H9 (cell line): ENCODE results near the gene C20orf96. TPM values are rescaled to one million over a fixed set of nuclear protein-coding genes. Genes with fewer than 3 reads are reported as not detected.

Source experiments
- DNase-seq: peaks from one replicate; pipeline ENCODE4 v3.0.0-alpha.2; 2017
- H2AFZ ChIP-seq: one replicate; pipeline ENCODE4 v1.6.1; 2013; ENCODE audit warnings: mild to moderate bottlenecking, low read length, control low read depth, moderate library complexity
- H2AK5ac ChIP-seq: 2 replicates; pipeline ENCODE4 v1.6.1; 2013; ENCODE audit warnings: low read length, control low read depth, mixed read lengths; ENCODE audit not compliant: insufficient read length
- H2BK120ac ChIP-seq: one replicate; pipeline ENCODE4 v1.6.1; 2013; ENCODE audit warnings: low read depth, mild to moderate bottlenecking, low read length, control low read depth, inconsistent platforms; ENCODE audit not compliant: poor library complexity, severe bottlenecking
- H2BK12ac ChIP-seq: 2 replicates; pipeline ENCODE4 v1.6.1; 2013; ENCODE audit warnings: low read length, control low read depth, mixed read lengths, low read depth; ENCODE audit not compliant: insufficient read length
- H2BK15ac ChIP-seq: 2 replicates; pipeline ENCODE4 v1.6.1; 2013; ENCODE audit warnings: low read depth, low read length, control low read depth
- H2BK20ac ChIP-seq: one replicate; pipeline ENCODE4 v1.6.1; 2013; ENCODE audit warnings: low read depth, mild to moderate bottlenecking, low read length, control low read depth, inconsistent platforms; ENCODE audit not compliant: poor library complexity, severe bottlenecking
- H2BK5ac ChIP-seq: 2 replicates; pipeline ENCODE4 v1.6.1; 2013; ENCODE audit warnings: low read length, control low read depth, mixed read lengths; ENCODE audit not compliant: insufficient read length
- H3K14ac ChIP-seq: 2 replicates; pipeline ENCODE4 v1.6.1; 2013; ENCODE audit warnings: low read length, control low read depth; ENCODE audit not compliant: insufficient read depth
- H3K18ac ChIP-seq: 2 replicates; pipeline ENCODE4 v1.6.1; 2013; ENCODE audit warnings: low read depth, mild to moderate bottlenecking, mixed read lengths, low read length, control low read depth; ENCODE audit not compliant: insufficient read length
- H3K23ac ChIP-seq: 2 replicates; pipeline ENCODE4 v1.6.1; 2013; ENCODE audit warnings: low read length, control low read depth, mixed read lengths, low read depth; ENCODE audit not compliant: insufficient read length
- H3K23me2 ChIP-seq: 2 replicates; pipeline ENCODE4 v1.6.1; 2013; ENCODE audit warnings: low read depth, mild to moderate bottlenecking, mixed read lengths, low read length, control low read depth; ENCODE audit not compliant: insufficient read length, poor library complexity, severe bottlenecking
- H3K27ac ChIP-seq: 2 replicates; pipeline ENCODE4 v1.5.1; 2013; ENCODE audit warnings: low read length, control low read depth, mixed read lengths, low read depth; ENCODE audit not compliant: insufficient read length
- H3K27me3 ChIP-seq: 2 replicates; pipeline ENCODE4 v1.6.1; 2013; ENCODE audit warnings: low read length, control low read depth, inconsistent platforms; ENCODE audit not compliant: insufficient read depth
- H3K4ac ChIP-seq: 2 replicates; pipeline ENCODE4 v1.6.1; 2013; ENCODE audit warnings: low read depth, mild to moderate bottlenecking, control low read depth, inconsistent platforms, low read length, moderate library complexity
- H3K4me1 ChIP-seq: 2 replicates; pipeline ENCODE4 v1.6.1; 2013; ENCODE audit warnings: low read length, control low read depth, inconsistent platforms; ENCODE audit not compliant: insufficient read depth
- H3K4me2 ChIP-seq: 2 replicates; pipeline ENCODE4 v1.6.1; 2013; ENCODE audit warnings: low read length, control low read depth, mixed read lengths; ENCODE audit not compliant: insufficient read length, insufficient read depth
- H3K56ac ChIP-seq: 2 replicates; pipeline ENCODE4 v1.6.1; 2013; ENCODE audit warnings: low read depth, mild to moderate bottlenecking, mixed read lengths, low read length, control low read depth; ENCODE audit not compliant: insufficient read length
- H3K79me1 ChIP-seq: 2 replicates; pipeline ENCODE4 v1.6.1; 2013; ENCODE audit warnings: low read depth, mild to moderate bottlenecking, moderate library complexity, low read length, control low read depth, inconsistent platforms; ENCODE audit not compliant: insufficient read depth, poor library complexity, severe bottlenecking
- H3K79me2 ChIP-seq: 2 replicates; pipeline ENCODE4 v1.6.1; 2013; ENCODE audit warnings: low read length, control low read depth, inconsistent platforms; ENCODE audit not compliant: insufficient read depth
- H3K9ac ChIP-seq: 2 replicates; pipeline ENCODE4 v1.6.1; 2013; ENCODE audit warnings: low read length, control low read depth, mixed read lengths; ENCODE audit not compliant: insufficient read length; ENCODE audit errors: extremely low read depth
- H3K9me3 ChIP-seq: one replicate; pipeline ENCODE4 v1.6.1; 2013; ENCODE audit warnings: low read depth, low read length, inconsistent platforms; ENCODE audit not compliant: control insufficient read depth
- H3T11ph ChIP-seq: one replicate; pipeline ENCODE4 v1.6.1; 2013; ENCODE audit warnings: mild to moderate bottlenecking, low read length, control low read depth, inconsistent platforms
- H4K20me1 ChIP-seq: one replicate; pipeline ENCODE4 v1.6.1; 2013; ENCODE audit not compliant: control insufficient read depth, insufficient read length, insufficient read depth
- H4K5ac ChIP-seq: 2 replicates; pipeline ENCODE4 v1.6.1; 2013; ENCODE audit warnings: low read depth, mild to moderate bottlenecking, mixed read lengths, low read length, control low read depth; ENCODE audit not compliant: insufficient read length
- H4K8ac ChIP-seq: replicated peaks from 2 replicates; pipeline ENCODE4 v1.6.1; 2013; ENCODE audit warnings: low read length, control low read depth, mixed read lengths, low read depth; ENCODE audit not compliant: insufficient read length
- H4K91ac ChIP-seq: 2 replicates; pipeline ENCODE4 v1.6.1; 2013; ENCODE audit warnings: low read depth, mild to moderate bottlenecking, moderate library complexity, mixed read lengths, low read length, control low read depth; ENCODE audit not compliant: insufficient read length
- H3K27ac Mint-ChIP-seq, 3 experiments: 2 replicates in 2 of 3; 3 replicates in 1 of 3; pipeline ENCODE4 v1.8.0; 2020 to 2021; ENCODE audit warnings: mixed read lengths in 3 of 3, mild to moderate bottlenecking in 1 of 3, moderate library complexity in 1 of 3
- H3K27me3 Mint-ChIP-seq: 2 replicates; pipeline ENCODE4 v1.8.0; 2021; ENCODE audit warnings: low read depth, mild to moderate bottlenecking, moderate library complexity, mixed read lengths
- H3K36me3 Mint-ChIP-seq, 3 experiments: 2 replicates in 2 of 3; 3 replicates in 1 of 3; pipeline ENCODE4 v1.8.0; 2020 to 2021; ENCODE audit warnings: low read depth in 3 of 3, mixed read lengths in 3 of 3; ENCODE audit not compliant: insufficient read depth in 1 of 3
- H3K4me1 Mint-ChIP-seq, 2 experiments: 2 replicates each; pipeline ENCODE4 v1.8.0; 2020; ENCODE audit warnings: mixed read lengths in 2 of 2
- H3K4me3 Mint-ChIP-seq, 2 experiments: 2 replicates in 1 of 2; 3 replicates in 1 of 2; pipeline ENCODE4 v1.8.0; 2020 to 2021; ENCODE audit warnings: mild to moderate bottlenecking in 2 of 2, mixed read lengths in 2 of 2, moderate library complexity in 1 of 2
- H3K9me3 Mint-ChIP-seq, 2 experiments: 2 replicates in 1 of 2; 3 replicates in 1 of 2; pipeline ENCODE4 v1.8.0; 2020; ENCODE audit warnings: mild to moderate bottlenecking in 2 of 2, mixed read lengths in 2 of 2, moderate library complexity in 1 of 2
- WGBS: extraction: QIAGEN DNeasy Blood & Tissue Kit; methylation state at CpG from one replicate; pipeline ENCODE4 v1.1.7; 2013; ENCODE audit warnings: missing lambda C conversion rate, low lambda C conversion rate, mixed read lengths; ENCODE audit not compliant: insufficient read length; ENCODE audit errors: extremely low coverage; 5-methylcytosine and 5-hydroxymethylcytosine counted together
- total RNA-seq: library from RNA; stranded (reverse); gene quantifications from 2 replicates; pipeline ENCODE4 v1.2.1, GENCODE V29; 2021
- TF ChIP-seq, protein P1 (sequence below): fragments of 200-600 bp; sonication (generic); conservative IDR thresholded peaks from 3 replicates; pipeline ENCODE4 v1.8.0; 2021; ENCODE audit warnings: antibody characterized with exemption, mild to moderate bottlenecking

C20orf96 gene
- total RNA-seq, 1 experiment from 2014 or later = 14.5 TPM

DNA sequence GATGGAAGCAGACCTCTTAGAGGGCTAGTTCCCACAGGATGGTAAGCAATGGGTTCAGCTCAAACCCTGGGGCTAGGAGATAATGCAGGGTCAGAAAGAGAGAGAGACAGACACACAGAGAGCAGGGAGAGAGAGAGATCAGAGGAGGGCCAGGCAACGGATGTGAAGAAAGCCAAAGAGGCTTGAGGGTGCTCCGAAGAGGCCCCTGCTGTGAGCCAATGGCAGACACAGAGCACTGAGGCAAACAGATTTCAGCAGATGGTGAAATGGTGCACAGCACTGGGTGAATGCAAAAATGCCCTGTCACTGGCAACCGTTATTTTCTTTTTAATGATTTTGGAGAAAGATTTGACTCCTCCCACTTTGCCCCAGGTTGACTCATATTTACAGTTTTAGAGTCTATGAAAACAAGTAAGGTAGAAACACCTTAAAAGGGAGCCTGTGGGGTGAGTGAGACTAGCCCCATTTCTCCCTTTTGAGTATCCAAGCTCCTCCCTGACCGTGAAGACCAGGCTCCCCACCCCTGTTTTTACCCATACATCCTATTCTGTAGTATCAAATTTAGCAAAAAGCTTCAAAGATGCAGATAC is 32.2 kb downstream of the C20orf96 start:
- no peaks in the 10 kb centered on the region for H3K36me3 Mint-ChIP-seq
- H2BK15ac ChIP-seq = no peak overlapping the region
- H3K14ac ChIP-seq = no peak overlapping the region
- H2BK120ac ChIP-seq = no peak overlapping the region
- H3K27ac ChIP-seq = no peak overlapping the region
- no peak overlapping the region for H4K8ac ChIP-seq
- H3K4me1 Mint-ChIP-seq = peaks cover 2 to 3% of the 10 kb centered on the region in 2 experiments; a peak in 3 of 4 replicates
- no peak overlapping the region for H3K27ac Mint-ChIP-seq
- peaks cover 2% of the 10 kb centered on the region for H4K20me1 ChIP-seq
- peaks cover 0 to 2% of the 10 kb centered on the region in 2 experiments; a peak in 1 of 5 replicates for H3K9me3 Mint-ChIP-seq
- H3K4me2 ChIP-seq = no peak overlapping the region
- H2AFZ ChIP-seq = no peak overlapping the region
- no peaks in the 10 kb centered on the region for H3K4me1 ChIP-seq
- no peak overlapping the region for H3K56ac ChIP-seq
- H3K23ac ChIP-seq = no peak overlapping the region
- WGBS = no CpG with 5 or more reads among the region's 4 CpGs
- no peak overlapping the region for H2BK12ac ChIP-seq
- H3T11ph ChIP-seq = no peak overlapping the region
- TF ChIP-seq, protein P1, sequence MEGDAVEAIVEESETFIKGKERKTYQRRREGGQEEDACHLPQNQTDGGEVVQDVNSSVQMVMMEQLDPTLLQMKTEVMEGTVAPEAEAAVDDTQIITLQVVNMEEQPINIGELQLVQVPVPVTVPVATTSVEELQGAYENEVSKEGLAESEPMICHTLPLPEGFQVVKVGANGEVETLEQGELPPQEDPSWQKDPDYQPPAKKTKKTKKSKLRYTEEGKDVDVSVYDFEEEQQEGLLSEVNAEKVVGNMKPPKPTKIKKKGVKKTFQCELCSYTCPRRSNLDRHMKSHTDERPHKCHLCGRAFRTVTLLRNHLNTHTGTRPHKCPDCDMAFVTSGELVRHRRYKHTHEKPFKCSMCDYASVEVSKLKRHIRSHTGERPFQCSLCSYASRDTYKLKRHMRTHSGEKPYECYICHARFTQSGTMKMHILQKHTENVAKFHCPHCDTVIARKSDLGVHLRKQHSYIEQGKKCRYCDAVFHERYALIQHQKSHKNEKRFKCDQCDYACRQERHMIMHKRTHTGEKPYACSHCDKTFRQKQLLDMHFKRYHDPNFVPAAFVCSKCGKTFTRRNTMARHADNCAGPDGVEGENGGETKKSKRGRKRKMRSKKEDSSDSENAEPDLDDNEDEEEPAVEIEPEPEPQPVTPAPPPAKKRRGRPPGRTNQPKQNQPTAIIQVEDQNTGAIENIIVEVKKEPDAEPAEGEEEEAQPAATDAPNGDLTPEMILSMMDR = no peak
- no peak overlapping the region for H2BK5ac ChIP-seq
- peaks cover 36% of the 10 kb centered on the region for H3K27me3 ChIP-seq
- H3K79me1 ChIP-seq = no peaks in the 10 kb centered on the region
- peaks cover 96% of the 10 kb centered on the region for H3K27me3 Mint-ChIP-seq
- H3K4ac ChIP-seq = no peak overlapping the region
- H4K5ac ChIP-seq = no peak overlapping the region
- no peak overlapping the region for H4K91ac ChIP-seq
- H3K9me3 ChIP-seq = no peaks in the 10 kb centered on the region
- no peak overlapping the region for H2BK20ac ChIP-seq
- H2AK5ac ChIP-seq = no peak overlapping the region
- no peak overlapping the region for H3K18ac ChIP-seq
- H3K79me2 ChIP-seq = no peaks in the 10 kb centered on the region
- no peak for DNase-seq
- H3K23me2 ChIP-seq = no peaks in the 10 kb centered on the region
- no peak overlapping the region for H3K9ac ChIP-seq
- H3K4me3 Mint-ChIP-seq = no peak overlapping the region
